DMS53 treated with DMSO at 0.1 percent for 48 hours (cell line): ENCODE data around the gene PDK1.

ENCODE experiments used
- DNase-seq: peaks from one replicate; lab custom pipeline; 2025; ENCODE audit not compliant: unreplicated experiment; lab: John Stamatoyannopoulos, UW

The PDK1 gene

GRCh38 chr2:172596776-172597175 lies 40.9 kb downstream of the PDK1 start:
- no peak for DNase-seq

DNA sequence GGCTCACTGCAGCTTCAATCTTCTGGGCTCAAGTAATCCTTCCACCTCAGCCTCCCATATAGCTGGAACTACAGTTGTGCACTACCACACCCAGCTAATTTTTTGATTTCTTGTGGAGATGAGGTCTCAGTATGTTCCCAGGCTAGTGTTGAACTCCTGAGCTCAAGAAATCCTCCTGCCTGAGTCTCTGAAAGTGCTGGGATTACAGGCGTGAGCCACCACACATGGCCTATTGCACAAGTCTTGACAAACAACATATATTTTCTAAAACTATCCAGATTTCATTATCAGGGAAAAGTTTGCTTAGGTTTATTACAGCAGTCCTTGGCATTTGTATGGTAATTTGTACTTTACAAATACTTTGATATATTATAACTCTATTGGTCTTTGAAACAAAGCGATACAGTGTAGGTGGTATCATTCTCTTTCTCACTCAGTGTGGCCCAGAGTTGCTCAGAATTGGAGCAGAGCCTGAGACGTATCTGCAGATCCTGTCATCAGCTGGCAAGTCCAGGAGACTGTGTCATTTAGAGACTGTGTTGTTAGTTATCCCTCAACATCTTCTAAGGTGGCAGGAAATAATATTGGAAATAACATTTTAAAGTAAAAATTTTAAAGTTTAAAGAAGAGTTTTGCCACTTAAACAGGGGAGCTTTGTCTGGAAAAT lies 41.4 kb downstream of the PDK1 start:
- no peak for DNase-seq

- DNase-seq, result no peak
Observed at GRCh38 chr2:172599947-172600346, 44.1 kb downstream of the PDK1 start.

GRCh38 chr2:172600557-172601008 lies 44.7 kb downstream of the PDK1 start:
- no peak for DNase-seq

DNA sequence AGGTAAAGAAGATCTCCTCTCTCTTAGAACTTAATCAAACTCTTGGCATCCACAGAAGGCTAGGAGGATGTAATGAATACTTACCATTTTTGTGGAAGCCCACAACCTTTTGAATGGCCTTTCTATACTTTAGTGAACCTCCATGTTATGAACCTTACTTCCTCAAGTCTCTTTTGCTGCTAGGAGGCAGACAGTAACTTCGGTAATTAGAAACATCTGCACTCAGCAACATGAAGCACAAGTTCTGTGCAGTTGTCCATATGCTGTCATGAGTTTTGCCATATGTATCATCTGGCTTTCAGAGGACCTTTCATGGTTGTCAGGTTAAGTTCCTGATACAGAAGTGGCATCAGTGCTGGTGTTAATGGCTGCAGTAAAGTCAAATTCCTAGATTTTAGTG lies 50.4 kb downstream of the PDK1 start:
- DNase-seq, result no peak

DNA sequence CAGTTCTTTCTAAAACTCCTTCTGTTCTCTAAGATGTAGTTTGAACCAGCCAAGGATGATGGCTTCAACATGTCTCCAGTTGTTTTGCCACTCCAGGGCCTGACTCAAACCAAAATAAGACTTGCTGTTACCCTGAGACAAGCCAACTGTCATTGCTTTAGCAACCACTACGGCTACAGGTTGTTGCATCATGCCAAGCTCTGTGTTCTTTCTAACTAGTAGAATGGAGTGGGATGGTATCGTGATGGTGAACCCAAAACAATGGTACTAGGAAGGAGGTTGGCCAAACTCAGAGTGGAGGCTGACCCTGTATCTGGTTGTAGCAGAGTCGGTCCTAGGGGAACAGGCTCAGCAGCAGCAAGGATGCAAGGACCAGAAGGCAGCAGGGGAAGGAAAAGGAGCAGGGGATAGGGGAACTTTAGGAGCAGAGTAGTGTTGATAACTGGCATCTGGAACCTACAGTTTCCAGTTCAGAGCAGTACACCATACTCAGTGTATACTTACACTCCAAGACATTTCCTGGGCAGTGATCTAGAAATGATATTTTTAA lies 51.6 kb downstream of the PDK1 start:
- no peak for DNase-seq

DNA sequence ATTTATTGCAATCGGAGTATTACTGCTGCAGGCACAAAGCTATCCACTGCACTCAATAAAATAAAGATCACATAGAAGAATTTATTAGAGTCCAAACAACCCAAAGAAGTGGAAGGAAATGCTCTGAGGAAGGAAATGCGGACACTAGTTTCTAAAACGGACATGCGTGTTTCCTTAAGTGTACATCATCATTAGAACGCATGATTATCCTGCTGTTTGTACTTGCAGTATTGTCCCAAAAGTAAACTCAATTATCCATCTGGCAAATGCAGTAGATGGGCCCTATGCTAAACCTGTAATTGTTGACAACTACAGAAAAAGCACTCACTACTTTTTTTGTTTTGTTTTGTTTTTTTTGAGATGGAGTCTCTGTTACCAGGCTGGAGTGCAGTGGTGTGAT lies 53.6 kb downstream of the PDK1 start:
- no peak for DNase-seq

DNA sequence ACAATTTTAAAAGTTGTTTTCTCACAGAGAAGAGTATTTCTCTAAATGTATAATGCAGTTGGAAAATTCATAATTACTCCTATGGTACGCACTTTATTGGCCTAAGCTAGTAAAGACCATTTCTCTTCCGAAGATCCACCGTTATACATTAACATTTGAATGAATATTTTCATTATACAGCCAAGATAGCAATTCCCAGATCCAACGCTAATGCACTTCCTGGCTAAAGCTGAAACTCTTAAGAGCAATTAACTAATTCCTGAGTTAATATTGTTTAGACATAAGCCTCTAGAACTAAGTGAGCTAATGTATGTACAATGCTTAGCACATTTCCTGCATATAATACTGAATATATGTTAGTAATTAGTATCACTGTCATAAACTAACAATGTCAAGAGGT lies 56.2 kb downstream of the PDK1 start:
- DNase-seq, result no peak

DNA sequence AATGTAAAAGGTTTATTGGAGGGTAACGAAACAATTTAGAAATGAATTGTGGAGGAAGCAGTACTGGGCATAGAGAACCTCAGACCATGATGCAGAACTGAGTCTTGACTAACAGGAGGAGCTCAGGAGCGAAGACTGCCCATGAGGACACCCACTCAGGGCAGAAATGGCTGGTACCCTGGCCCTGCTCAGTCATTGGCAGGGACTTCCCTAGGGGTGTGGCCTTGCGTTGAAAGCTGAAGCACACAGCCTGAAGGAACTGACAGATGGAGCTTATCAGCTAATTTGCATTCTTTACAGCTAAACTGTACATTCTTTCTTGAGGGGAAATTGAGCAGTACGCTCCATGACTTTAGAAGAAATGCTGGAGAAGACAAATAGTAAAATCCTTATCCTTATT lies 57.1 kb downstream of the PDK1 start:
- DNase-seq, result no peak

DNA sequence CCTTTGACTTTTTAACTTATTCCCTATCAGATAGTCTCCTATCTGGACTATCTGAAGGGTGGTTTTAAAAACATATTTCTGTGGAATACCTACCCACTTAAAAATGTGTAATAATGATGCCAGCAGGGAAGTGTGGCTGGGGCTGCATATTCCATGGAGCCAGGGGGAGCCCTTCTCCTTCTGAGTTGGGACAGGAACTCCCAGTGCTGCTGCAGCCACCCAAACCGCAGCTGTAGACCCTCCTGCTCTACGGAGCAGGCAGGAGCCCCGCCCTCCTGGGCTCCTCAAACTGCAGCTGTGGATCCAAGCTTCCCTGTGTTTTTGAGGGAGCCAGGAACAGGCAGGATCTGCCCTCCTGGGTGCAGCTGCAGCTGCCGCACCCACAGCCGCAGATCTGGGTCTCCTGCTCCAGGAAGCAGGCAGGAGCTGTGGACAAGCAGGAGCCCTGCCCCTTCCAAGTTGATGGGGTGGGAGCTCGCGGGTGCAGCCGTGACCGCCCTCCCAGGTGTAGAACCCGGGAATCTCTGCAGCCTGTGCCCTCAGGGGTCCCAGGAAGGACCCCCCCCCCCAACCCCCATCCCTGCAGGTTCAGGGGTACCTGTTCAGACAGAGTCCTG lies 57.8 kb downstream of the PDK1 start:
- no peak for DNase-seq

- DNase-seq, result no peak
Observed at GRCh38 chr2:172614932-172615331, 59.0 kb downstream of the PDK1 start.

DNA sequence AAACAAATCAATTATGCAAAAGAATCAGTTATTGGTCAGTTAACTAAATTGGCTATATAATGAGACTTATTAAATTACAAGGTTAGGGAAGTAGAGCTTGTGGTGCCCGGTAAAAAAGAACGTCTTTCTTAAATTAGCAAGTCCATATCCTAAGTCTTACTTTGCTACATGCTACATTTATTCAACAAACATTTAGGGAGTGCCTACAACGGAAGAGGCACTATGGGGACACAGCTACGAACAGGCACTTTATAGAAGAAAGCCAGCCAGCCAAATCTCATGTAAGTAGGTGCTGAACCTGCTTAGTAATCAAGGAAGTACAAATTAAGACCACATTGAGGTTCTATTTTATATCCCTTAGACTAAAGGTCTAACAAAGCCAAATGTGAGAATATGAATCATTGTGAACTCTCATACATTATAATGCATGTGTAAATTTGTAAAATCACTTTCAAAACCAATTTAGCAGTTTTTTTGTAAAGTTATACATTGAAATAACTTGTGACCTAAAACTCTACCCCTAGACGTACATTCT lies 59.9 kb downstream of the PDK1 start:
- no peak for DNase-seq

DNA sequence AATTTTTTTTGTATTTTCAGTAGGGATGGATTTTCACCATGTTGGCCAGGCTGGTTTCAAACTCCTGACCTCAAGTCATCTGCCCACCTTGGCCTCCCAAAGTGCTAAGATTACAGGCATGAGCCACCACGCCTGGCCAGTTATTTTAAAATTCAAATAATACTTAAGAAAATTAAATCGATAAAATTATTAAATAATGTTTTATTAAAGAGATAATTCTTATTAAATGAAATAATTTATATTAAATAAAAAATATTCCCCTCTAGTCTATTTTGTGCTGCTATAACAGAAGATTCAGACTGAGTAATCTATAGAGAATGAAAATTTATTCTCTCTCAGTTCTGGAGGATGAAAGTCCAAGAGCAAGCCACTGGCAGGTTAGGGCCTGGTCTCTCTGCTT lies 61.2 kb downstream of the PDK1 start:
- no peak for DNase-seq

DNA sequence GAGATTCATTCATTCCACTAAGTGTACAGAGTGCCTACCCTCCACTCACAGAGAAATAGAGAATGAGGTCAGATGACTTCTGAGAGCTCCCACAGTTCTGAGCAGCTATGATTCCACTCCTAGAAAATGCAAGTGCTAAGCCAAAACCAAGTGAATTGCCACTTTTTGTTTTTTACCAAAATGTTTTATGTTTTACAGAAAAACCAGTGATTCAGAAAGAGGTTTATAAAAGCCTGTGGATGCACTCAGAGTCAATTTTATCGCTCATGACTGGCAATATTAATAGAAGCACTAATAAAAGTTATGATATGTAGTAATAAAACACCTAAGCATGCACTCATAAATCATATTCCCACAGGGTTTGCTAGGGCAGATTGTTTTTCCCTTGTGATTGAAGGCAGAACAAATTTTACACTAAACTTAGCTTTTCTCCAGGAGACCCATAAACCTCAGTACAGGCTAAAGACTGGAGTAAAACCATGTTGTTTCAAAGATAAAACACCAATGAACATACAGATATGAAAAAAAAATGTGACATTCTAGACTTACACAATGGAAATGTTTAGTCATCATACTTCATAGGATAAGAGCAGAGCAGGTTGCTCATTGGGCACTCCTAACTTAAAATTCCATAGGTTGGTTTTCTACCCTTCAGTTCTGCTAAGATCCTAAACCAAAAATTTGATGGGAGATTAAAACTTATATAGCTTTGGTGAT lies 67.5 kb downstream of the PDK1 start:
- DNase-seq, result no peak

DNA sequence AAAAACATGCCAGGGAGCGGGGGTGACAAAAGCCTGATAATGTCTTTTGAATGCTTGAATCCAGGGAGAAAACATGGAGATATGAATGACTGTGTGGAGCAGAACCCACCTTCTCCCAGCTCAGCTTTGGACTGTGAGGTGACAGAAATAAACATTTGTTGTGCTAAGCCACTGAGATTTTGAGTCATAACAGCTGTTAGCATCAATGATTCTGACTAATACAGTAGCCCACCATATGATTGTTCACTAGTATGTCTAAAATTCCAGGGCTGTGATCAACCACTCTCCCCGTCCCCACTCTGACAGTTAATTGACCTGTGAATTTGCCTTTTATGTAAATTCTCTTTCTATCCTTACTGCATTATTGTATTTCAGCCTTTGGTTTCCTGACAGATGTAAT lies 69.1 kb downstream of the PDK1 start:
- no peak for DNase-seq

GRCh38 chr2:172627181-172627580 lies 71.3 kb downstream of the PDK1 start:
- DNase-seq, result no peak

GRCh38 chr2:172628085-172628484 lies 72.2 kb downstream of the PDK1 start:
- DNase-seq, result no peak

DNA sequence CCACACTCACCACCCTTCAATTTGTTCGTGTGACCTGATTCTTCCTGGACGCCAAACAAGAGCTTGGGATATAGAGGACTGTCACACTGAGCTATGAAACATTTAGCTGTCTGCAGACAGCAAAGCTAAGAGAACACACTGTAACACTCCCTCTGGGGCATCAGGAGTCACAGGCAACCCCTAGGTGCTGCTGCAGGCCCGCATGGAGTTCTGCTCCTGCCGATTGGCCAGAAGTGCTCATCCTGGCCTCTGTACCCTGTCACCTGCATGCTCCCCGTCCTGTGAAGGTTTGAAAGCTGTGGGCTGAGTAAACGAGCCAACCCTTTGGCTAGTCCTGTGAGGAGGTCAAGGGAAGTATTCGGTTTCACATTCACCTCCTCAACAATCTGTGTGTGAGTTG lies 73.7 kb downstream of the PDK1 start:
- DNase-seq, result no peak

DNA sequence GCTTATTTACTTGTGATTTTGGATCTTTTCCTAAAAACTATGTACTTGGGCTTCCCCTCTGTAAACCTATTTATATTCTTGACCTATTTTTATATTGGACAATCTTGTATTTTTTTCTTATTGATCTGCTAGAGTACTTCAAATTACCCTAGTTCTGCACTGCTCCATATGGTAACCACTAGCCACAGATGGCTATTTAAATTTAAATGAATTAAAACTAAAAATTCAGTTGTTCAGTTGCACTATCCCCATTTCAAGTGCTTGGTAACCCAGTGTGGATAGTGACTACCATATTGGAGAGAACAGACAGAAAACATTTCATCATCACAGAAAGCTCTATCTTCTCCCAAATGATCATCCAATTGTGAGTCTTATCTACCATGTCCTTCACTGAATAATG lies 74.3 kb downstream of the PDK1 start:
- DNase-seq, result no peak

- DNase-seq, result no peak
Observed at GRCh38 chr2:172634477-172634876, 78.6 kb downstream of the PDK1 start.

GRCh38 chr2:172635548-172635947 lies 79.7 kb downstream of the PDK1 start:
- no peak for DNase-seq

GRCh38 chr2:172639256-172639655 lies 83.4 kb downstream of the PDK1 start:
- DNase-seq, result no peak
